HFF-Myc (cell line): ENCODE results near the gene BIRC3.

ENCODE experiments used
- DNase-seq: peaks from one replicate; pipeline ENCODE4 v3.0.0-alpha.2; 2011; ENCODE audit warnings: low read depth; ENCODE audit errors: extremely low read depth
- H3K4me3 ChIP-seq: replicated peaks from 2 replicates; pipeline ENCODE4 v1.5.1; 2011; ENCODE audit warnings: low read depth, mild to moderate bottlenecking, control low read depth, low read length
- CTCF ChIP-seq: IDR thresholded peaks from 2 replicates; pipeline ENCODE4 v1.5.1; 2012; ENCODE audit warnings: mild to moderate bottlenecking, low read depth, low read length, control low read depth; ENCODE audit errors: missing control alignments

Gene BIRC3

DNA sequence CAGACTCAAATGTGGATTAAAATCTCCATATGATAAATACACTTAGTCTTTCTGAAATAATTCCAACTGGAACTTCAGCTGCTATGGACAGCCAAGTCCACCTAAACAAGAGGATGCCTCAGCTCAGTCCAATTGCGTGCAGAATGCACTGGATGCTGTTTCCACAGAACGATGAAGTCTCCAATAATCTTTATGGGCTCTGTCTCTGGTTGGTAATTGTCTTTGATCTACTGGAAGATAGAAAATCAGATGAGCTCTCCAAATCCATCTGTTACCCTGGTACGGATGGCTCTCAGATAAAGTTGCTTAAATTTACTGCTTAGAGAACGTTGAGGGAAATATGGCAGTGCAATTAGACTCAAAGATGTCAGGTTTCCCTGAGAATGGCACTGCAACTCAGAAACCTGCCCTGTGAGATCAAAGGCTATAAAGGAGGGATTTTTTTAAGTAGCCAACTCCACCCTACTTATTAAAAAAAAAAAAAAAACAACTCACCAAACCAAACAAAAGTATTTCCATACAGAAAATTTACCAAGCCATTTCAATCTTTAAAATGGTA, 859 bp upstream of the BIRC3 start:
- no peak for TF ChIP-seq CTCF
- no peak overlapping the region for H3K4me3 ChIP-seq
- DNase-seq, result no peak

DNA sequence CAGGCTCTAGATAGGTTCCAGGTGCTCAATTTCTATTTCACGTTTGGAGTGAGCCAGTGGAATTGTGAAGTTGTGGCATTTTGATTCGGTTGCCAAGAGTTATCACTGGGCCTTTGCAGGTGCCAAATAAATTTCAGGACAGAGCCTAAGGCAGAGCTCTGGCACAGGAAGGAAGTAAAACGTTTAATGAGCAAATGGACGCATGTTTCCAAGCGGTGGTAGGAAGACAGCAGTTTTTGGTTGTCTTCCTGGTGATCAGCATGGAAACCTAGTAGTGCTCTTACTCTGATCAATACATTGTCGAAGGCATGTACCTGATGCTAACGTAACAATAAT, 452 bp downstream of the BIRC3 start:
- DNase-seq, result no peak
- peak overlapping the region; percentile 53 for H3K4me3 ChIP-seq
- no peak for TF ChIP-seq CTCF

DNA sequence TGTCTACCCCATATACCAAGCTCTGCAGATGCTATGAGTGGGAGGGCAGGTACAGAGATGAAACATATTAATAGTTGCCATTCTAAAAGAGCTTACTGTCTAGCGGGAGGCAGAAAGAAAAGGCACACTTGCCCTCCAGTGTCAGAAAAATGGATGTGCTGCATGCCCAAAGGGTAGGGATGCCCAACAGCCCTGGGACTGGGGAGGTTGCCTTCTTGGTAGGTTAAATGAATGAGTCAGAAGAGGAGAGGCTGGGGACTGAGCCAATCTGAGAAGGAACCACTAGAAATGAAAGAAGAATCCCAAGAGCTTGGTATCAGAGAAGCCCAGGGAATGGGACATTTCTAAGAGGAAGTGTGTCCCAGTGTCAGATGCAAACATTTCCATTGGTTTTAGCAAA, 1.2 kb downstream of the BIRC3 start:
- H3K4me3 ChIP-seq, result no peak overlapping the region
- no peak for TF ChIP-seq CTCF
- DNase-seq, result no peak

- DNase-seq, result no peak
- no peak overlapping the region for H3K4me3 ChIP-seq
- TF ChIP-seq CTCF, result no peak
Observed at GRCh38 chr11:102319544-102319943, 2.3 kb downstream of the BIRC3 start.

- DNase-seq, result no peak
Observed at GRCh38 chr11:102320188-102320587, 2.9 kb downstream of the BIRC3 start.

DNA sequence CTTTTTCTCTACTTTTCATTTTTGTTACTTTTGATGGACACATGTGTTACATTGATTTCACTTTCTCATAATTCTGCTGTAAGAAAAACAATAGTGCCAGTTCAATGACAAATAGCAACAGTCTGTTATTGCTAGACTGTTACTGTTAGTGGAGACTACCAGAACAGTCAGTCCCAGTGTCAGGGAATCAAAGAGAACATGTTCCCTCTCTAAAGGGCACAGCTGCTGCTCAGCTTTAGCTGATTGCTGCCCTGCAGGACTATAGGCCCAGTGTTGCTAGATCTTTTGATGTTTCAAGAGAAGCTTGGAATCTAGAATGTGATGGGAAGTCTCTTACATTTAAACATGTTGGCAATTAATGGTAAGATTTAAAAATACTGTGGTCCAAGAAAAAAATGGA, 3.4 kb downstream of the BIRC3 start:
- H3K4me3 ChIP-seq, result no peak overlapping the region
- DNase-seq, result no peak
- TF ChIP-seq CTCF, result no peak

More at GRCh38 chr11:102320188-102320587, 2.9 kb downstream of the BIRC3 start:
- TF ChIP-seq CTCF, result no peak
- H3K4me3 ChIP-seq, result no peak overlapping the region

DNA sequence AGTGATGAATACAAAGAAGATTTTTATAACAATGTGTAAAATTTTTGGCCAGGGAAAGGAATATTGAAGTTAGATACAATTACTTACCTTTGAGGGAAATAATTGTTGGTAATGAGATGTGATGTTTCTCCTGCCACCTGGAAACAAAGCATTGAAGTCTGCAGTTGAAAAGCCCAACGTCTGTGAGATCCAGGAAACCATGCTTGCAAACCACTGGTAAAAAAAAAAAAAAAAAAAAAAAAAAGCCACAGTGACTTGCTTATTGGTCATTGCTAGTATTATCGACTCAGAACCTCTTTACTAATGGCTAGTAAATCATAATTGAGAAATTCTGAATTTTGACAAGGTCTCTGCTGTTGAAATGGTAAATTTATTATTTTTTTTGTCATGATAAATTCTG, 5.3 kb downstream of the BIRC3 start:
- no peak for TF ChIP-seq CTCF
- no peak for DNase-seq
- H3K4me3 ChIP-seq, result no peak overlapping the region
